HepG2 (cell line): ENCODE data around the gene ZXDC. TPM values are rescaled to one million over a fixed set of nuclear protein-coding genes. Genes with fewer than 3 reads are reported as not detected.

Experiments
- ARNTL ChIP-seq: sonication (generic); formaldehyde crosslinking; IDR thresholded peaks from 2 replicates; pipeline ENCODE4 v1.4.0; 2020; ENCODE audit warnings: mild to moderate bottlenecking, missing genetic modification reagents
- HOXA3 ChIP-seq: sonication (generic); formaldehyde crosslinking; IDR thresholded peaks from 2 replicates; pipeline ENCODE4 v1.5.0; 2020; ENCODE audit warnings: missing genetic modification reagents
- JUNB ChIP-seq: sonication (generic); formaldehyde crosslinking; IDR thresholded peaks from 2 replicates; pipeline ENCODE4 v1.8.0; 2022; ENCODE audit warnings: missing genetic modification reagents, mild to moderate bottlenecking, borderline replicate concordance
- MIER2 ChIP-seq: IDR thresholded peaks from 2 replicates; pipeline ENCODE4 v1.6.1; 2016; ENCODE audit warnings: missing biosample characterization, missing genetic modification reagents
- MXD4 ChIP-seq: IDR thresholded peaks from 2 replicates; pipeline ENCODE4 v1.6.1; 2016; ENCODE audit warnings: mild to moderate bottlenecking, missing biosample characterization, missing genetic modification reagents
- RBAK ChIP-seq: sonication (generic); formaldehyde crosslinking; IDR thresholded peaks from 2 replicates; pipeline ENCODE4 v1.5.1; 2020; ENCODE audit warnings: mild to moderate bottlenecking, missing genetic modification reagents
- SMYD3 ChIP-seq: sonication (generic); formaldehyde crosslinking; IDR thresholded peaks from 2 replicates; pipeline ENCODE4 v1.8.1; 2023; ENCODE audit warnings: mild to moderate bottlenecking, missing genetic modification reagents
- U2AF2 ChIP-seq: fragments of 200-400 bp; formaldehyde crosslinking; IDR thresholded peaks from 2 replicates; pipeline ENCODE4 v1.6.1; 2017; ENCODE audit warnings: low read depth, mild to moderate bottlenecking, low read length
- ZFX ChIP-seq: sonication (generic); formaldehyde crosslinking; IDR thresholded peaks from 2 replicates; pipeline ENCODE4 v1.4.0; 2020; ENCODE audit warnings: mild to moderate bottlenecking, low read depth, missing genetic modification reagents, moderate library complexity
- ZNF121 ChIP-seq: sonication (generic); formaldehyde crosslinking; IDR thresholded peaks from 2 replicates; pipeline ENCODE4 v1.5.0; 2020; ENCODE audit warnings: mild to moderate bottlenecking, missing genetic modification reagents
- ZNF577 ChIP-seq: sonication (generic); formaldehyde crosslinking; IDR thresholded peaks from 2 replicates; pipeline ENCODE4 v1.4.0; 2020; ENCODE audit warnings: mild to moderate bottlenecking, low read depth, missing genetic modification reagents, borderline replicate concordance
- ZNF598 ChIP-seq: sonication (generic); formaldehyde crosslinking; IDR thresholded peaks from 2 replicates; pipeline ENCODE4 v1.5.1; 2020; ENCODE audit warnings: mild to moderate bottlenecking, missing genetic modification reagents, borderline replicate concordance
- ZNF607 ChIP-seq: sonication (generic); formaldehyde crosslinking; IDR thresholded peaks from 2 replicates; pipeline ENCODE4 v1.5.1; 2020; ENCODE audit warnings: missing genetic modification reagents, mild to moderate bottlenecking, borderline replicate concordance
- ZNF644 ChIP-seq: IDR thresholded peaks from 2 replicates; pipeline ENCODE4 v1.6.1; 2016; ENCODE audit warnings: low read depth
- ZNF672 ChIP-seq: sonication (generic); formaldehyde crosslinking; IDR thresholded peaks from 2 replicates; pipeline ENCODE4 v1.8.1; 2022; ENCODE audit warnings: missing genetic modification reagents
- ZZZ3 ChIP-seq: sonication (generic); formaldehyde crosslinking; IDR thresholded peaks from 2 replicates; pipeline ENCODE4 v1.4.0; 2020; ENCODE audit warnings: missing genetic modification reagents, mild to moderate bottlenecking, borderline replicate concordance
- polyA plus RNA-seq, 8 experiments: library from polyadenylated mRNA; depleted of rRNA in 3 of 8; stranded (reverse) in 7 of 8; unstranded in 1 of 8; fragments of >200 nt; fragmentation: Illumina TruSeq in 4 of 8; extraction: Trizol in 4 of 8; gene quantifications; 2 replicates each; pipeline versions ENCODE4 v1.2.1 to v1.2.3, GENCODE V29; 2011 to 2016; ENCODE audit warnings: low read depth in 4 of 8, missing spikeins in 1 of 8, mixed read lengths in 1 of 8; ENCODE audit not compliant: insufficient read depth in 1 of 8
- total RNA-seq, 5 experiments: library from RNA; depleted of rRNA; stranded (reverse); fragments of >200 nt; fragmentation: Illumina TruSeq; extraction: Trizol; gene quantifications; 2 replicates each; pipeline ENCODE4 v1.2.3, GENCODE V29; 2016; ENCODE audit warnings: low read depth in 1 of 5
- TF ChIP-seq, protein P1 (sequence below): sonication (generic); formaldehyde crosslinking; IDR thresholded peaks from 2 replicates; pipeline ENCODE4 v1.4.0; 2020; ENCODE audit warnings: missing genetic modification reagents, borderline replicate concordance
- TF ChIP-seq, protein P2 (sequence below): sonication (generic); formaldehyde crosslinking; IDR thresholded peaks from 2 replicates; pipeline ENCODE4 v1.4.0; 2020; ENCODE audit warnings: missing genetic modification reagents
- TF ChIP-seq, protein P3 (sequence below): sonication (generic); formaldehyde crosslinking; conservative IDR thresholded peaks from 2 replicates; pipeline ENCODE4 v1.4.0; 2020; ENCODE audit warnings: missing genetic modification reagents
- TF ChIP-seq, protein P4 (sequence below): sonication (generic); formaldehyde crosslinking; IDR thresholded peaks from 2 replicates; pipeline ENCODE4 v1.8.0; 2022; ENCODE audit warnings: missing genetic modification reagents, low read depth, mild to moderate bottlenecking, borderline replicate concordance
- TF ChIP-seq, protein P5 (sequence below): IDR thresholded peaks from 2 replicates; pipeline ENCODE4 v1.6.1; 2012; ENCODE audit warnings: inconsistent platforms

Gene ZXDC
- total and polyA plus RNA-seq, 2 of the 13 experiments (the other 11 are each of a cell fraction or from before 2014, with no cell fraction given): 17.6 to 21.2 TPM

DNA sequence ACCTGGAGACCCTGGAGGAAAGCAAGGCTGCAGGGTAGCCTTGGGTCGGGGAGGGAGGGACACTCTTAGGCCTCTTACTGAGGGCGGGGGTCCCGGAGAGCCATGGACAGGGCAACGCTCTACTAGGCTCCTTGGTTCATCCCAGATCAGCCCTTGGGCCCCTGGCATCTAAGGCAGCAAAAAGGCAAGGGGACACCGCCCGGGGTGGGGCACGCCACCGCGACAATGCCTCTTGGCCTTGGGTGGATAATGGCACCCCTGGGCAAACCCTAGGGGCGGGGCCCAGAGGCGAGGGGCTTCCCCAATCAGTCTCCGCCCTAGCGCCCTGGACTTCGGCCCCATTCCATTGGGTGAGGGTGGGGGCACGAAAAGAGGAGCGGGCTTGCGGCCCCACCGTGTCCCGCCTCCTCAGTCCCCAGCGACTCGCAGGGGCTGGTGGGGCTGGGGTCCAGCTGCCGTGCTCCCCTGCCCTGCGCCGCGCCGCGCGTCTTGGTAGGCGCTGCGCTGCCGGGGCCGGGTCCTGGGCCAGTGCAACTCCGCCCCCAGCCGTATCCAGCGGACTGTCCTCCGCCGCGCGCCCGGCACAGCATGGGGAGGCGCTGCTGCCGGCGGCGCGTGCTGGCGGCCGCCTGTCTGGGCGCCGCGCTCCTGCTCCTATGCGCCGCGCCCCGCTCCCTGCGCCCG, 48.2 kb upstream of the ZXDC start, which contains the start of gene CHST13 (continued):
- TF ChIP-seq, protein P1, sequence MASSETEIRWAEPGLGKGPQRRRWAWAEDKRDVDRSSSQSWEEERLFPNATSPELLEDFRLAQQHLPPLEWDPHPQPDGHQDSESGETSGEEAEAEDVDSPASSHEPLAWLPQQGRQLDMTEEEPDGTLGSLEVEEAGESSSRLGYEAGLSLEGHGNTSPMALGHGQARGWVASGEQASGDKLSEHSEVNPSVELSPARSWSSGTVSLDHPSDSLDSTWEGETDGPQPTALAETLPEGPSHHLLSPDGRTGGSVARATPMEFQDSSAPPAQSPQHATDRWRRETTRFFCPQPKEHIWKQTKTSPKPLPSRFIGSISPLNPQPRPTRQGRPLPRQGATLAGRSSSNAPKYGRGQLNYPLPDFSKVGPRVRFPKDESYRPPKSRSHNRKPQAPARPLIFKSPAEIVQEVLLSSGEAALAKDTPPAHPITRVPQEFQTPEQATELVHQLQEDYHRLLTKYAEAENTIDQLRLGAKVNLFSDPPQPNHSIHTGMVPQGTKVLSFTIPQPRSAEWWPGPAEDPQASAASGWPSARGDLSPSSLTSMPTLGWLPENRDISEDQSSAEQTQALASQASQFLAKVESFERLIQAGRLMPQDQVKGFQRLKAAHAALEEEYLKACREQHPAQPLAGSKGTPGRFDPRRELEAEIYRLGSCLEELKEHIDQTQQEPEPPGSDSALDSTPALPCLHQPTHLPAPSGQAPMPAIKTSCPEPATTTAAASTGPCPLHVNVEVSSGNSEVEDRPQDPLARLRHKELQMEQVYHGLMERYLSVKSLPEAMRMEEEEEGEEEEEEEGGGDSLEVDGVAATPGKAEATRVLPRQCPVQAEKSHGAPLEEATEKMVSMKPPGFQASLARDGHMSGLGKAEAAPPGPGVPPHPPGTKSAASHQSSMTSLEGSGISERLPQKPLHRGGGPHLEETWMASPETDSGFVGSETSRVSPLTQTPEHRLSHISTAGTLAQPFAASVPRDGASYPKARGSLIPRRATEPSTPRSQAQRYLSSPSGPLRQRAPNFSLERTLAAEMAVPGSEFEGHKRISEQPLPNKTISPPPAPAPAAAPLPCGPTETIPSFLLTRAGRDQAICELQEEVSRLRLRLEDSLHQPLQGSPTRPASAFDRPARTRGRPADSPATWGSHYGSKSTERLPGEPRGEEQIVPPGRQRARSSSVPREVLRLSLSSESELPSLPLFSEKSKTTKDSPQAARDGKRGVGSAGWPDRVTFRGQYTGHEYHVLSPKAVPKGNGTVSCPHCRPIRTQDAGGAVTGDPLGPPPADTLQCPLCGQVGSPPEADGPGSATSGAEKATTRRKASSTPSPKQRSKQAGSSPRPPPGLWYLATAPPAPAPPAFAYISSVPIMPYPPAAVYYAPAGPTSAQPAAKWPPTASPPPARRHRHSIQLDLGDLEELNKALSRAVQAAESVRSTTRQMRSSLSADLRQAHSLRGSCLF (CRISPR knock-in tag): no peak
- TF ChIP-seq RBAK: no peak
- peak; percentile 86; the same call in 1 of the 2 replicates for TF ChIP-seq U2AF2
- TF ChIP-seq, protein P2, sequence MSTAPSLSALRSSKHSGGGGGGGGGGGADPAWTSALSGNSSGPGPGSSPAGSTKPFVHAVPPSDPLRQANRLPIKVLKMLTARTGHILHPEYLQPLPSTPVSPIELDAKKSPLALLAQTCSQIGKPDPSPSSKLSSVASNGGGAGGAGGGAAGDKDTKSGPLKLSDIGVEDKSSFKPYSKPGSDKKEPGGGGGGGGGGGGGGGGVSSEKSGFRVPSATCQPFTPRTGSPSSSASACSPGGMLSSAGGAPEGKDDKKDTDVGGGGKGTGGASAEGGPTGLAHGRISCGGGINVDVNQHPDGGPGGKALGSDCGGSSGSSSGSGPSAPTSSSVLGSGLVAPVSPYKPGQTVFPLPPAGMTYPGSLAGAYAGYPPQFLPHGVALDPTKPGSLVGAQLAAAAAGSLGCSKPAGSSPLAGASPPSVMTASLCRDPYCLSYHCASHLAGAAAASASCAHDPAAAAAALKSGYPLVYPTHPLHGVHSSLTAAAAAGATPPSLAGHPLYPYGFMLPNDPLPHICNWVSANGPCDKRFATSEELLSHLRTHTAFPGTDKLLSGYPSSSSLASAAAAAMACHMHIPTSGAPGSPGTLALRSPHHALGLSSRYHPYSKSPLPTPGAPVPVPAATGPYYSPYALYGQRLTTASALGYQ (CRISPR knock-in tag): peak; percentile 80; the same call in 1 of the 2 replicates
- TF ChIP-seq JUNB (CRISPR knock-in tag): no peak
- TF ChIP-seq, protein P3, sequence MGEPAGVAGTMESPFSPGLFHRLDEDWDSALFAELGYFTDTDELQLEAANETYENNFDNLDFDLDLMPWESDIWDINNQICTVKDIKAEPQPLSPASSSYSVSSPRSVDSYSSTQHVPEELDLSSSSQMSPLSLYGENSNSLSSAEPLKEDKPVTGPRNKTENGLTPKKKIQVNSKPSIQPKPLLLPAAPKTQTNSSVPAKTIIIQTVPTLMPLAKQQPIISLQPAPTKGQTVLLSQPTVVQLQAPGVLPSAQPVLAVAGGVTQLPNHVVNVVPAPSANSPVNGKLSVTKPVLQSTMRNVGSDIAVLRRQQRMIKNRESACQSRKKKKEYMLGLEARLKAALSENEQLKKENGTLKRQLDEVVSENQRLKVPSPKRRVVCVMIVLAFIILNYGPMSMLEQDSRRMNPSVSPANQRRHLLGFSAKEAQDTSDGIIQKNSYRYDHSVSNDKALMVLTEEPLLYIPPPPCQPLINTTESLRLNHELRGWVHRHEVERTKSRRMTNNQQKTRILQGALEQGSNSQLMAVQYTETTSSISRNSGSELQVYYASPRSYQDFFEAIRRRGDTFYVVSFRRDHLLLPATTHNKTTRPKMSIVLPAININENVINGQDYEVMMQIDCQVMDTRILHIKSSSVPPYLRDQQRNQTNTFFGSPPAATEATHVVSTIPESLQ (CRISPR knock-in tag): no peak
- peak; percentile 63 for TF ChIP-seq HOXA3
- TF ChIP-seq SMYD3 (CRISPR knock-in tag): no peak
- TF ChIP-seq ZFX (CRISPR knock-in tag): peak; percentile 76
- no peak for TF ChIP-seq ZNF598 (CRISPR knock-in tag)
- TF ChIP-seq MIER2 (CRISPR knock-in tag): peak; percentile 54; the same call in 1 of the 2 replicates
- TF ChIP-seq MXD4: no peak
- TF ChIP-seq, protein P4, sequence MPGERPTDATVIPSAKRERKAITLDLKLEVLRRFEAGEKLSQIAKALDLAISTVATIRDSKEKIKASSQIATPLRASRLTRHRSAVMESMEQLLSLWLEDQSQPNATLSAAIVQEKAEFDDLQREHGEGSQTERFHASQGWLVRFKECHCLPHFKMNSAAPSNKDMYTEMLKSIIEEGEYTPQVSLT: no peak
- peak; percentile 90 for TF ChIP-seq ZNF121 (CRISPR knock-in tag)
- TF ChIP-seq ZNF672 (CRISPR knock-in tag): no peak
- no peak for TF ChIP-seq ZNF577 (CRISPR knock-in tag)
- no peak for TF ChIP-seq ZZZ3
- TF ChIP-seq ARNTL: peak; percentile 73; the same call in 1 of the 2 replicates
- peak; percentile 41; the same call in 1 of the 2 replicates for TF ChIP-seq ZNF644 (CRISPR knock-in tag)
- TF ChIP-seq, protein P5, sequence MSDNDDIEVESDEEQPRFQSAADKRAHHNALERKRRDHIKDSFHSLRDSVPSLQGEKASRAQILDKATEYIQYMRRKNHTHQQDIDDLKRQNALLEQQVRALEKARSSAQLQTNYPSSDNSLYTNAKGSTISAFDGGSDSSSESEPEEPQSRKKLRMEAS: no peak
- 0 out of 2 replicates have a peak, but pooled peaks have one; percentile 42 for TF ChIP-seq ZNF607 (CRISPR knock-in tag)
